GM18873 (cell line): ENCODE results near the gene MT3.

Experiments
- ATAC-seq: cut with Tn5 transposase; IDR thresholded peaks from one replicate; pipeline ENCODE4 v1.9.1; 2021; ENCODE audit warnings: mild to moderate bottlenecking, moderate library complexity, moderate number of reproducible peaks; ENCODE audit not compliant: unreplicated experiment, low FRiP score

MT3 gene

DNA sequence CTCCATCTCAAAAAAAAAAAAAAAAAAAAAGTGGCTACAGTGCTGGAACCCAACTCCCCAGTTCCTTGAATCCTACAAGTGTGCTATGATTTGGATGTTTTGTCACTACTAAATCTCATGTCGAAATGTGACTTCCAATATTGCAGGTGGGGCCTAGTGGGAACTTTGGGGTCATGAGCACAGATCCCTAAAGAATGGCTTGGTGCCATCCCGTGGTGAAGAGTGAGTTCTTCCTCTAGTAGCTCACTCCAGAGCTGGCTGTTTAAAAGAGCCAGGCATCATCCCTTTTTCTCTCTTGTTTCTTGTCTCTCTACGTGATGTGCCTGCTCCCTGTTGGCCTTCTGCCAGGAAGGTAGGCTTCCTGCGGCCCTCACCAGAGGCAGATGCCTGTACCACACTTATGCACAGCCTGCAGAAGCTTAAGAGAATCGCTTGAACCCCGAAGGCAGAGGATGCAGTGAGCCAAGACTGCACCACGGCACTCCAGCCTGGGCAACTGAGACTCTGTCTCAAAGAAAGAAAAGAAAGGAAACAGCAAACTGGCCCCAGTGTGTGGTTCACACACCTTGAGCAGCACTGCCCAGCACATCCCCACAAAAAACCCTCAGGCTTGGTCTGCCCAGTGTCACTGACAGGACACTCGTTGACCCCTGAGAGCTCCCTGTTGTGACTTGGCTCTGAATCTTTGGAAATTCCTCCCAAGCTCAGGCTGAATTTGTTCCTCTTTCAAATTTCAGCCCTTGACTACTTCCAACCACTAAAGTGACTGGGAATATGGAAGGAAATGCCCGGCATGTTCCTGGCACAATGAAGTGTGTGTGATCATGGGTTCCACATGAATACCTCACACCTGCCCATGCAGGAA, 39.4 kb downstream of the MT3 start:
- no peak for ATAC-seq

DNA sequence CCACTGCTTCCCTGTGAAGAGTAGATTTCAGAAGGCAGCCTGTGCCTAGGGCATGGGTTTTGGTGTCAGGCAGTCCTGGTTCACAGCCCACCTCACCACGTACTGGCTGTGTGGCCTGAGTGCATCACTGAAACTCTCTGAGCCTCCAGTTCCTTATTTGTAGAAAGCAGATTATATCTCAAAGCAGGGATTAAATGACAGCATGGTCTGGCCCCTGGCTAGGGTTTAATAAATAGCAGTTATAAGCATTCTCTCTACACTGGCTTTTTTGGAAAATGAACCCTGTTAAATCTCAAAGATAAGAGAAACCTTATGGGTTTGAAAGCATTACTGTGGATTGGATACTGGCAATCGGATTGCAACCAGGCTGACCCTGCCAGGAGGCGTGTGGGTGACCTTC, 40.2 kb downstream of the MT3 start:
- no peak for ATAC-seq

GRCh38 chr16:56630134-56630533, 40.8 kb downstream of the MT3 start:
- ATAC-seq = peak; percentile 63

- no peak for ATAC-seq
Measured at GRCh38 chr16:56631197-56631596, 41.9 kb downstream of the MT3 start.

DNA sequence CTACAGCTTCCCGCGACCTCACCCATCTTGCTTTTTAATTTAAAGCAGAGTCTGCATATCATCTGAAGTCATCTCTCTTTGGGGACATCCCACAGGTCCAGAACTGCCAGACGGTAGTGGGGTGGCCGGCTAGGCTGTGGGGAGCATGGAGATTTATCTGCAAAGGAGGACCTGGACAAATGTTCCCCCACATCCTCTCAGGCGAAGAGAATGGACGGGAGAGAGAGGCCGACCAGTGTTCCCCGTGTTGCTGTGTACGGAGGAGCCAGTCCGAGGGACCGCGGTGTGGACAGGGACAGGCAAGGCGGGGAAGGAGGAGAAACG, 42.5 kb downstream of the MT3 start:
- no peak for ATAC-seq

DNA sequence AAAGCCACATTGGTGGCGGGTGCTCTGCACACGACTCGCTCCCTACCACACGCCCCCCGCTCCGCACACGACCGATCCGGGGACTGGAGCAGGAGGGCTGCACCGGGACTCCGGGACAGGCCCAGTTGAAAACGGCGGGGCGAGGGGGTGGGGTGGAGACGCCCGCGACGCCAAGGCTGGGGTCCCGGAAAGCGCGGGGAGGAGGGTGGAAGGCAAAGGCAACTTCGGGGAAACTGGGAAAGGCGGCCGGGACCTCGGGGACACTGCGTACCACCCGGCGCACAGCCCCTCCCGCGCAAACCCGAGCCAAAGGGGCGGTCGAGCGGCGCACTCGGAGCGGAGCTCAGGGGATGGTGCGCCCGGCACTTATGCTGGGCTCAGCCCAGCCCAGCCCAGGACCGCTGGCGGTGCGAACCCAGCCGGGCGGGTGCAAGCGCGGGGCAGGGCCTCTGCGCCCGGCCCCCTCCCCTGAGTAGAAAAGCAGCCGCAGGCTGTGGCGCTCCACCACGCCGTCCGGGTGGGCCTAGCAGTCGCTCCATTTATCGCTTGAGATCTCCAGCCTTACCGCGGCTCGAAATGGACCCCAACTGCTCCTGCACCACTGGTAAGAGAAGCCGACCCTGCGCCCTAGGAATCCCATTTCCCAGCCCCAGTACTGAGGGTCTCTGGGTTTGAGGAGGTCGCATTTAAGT, 43.0 kb downstream of the MT3 start, which contains the start of gene MT1M:
Gene MT1M, plus strand, starts transcription at position 504 of the 692 bp plus-strand sequence. Its CDS starts 73 bp downstream, at position 577.
- ATAC-seq = no peak

- no peak for ATAC-seq
Measured at GRCh38 chr16:56632848-56633365, 43.6 kb downstream of the MT3 start.

DNA sequence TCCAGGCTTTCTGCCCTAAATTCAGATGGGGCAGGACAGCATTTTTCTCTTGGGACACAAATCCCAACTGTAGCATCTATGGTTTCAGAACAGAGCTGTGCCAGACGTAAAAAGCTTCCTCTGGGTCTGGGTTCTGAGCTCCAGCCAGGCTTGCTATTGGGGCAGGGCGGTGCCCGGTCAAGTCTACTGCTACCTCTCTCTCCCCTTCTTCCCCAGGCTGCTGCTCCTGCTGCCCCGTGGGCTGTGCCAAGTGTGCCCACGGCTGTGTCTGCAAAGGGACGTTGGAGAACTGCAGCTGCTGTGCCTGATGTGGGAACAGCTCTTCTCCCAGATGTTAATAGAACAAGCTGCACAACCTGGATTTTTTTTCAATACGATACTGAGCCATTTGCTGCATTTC, 44.2 kb downstream of the MT3 start:
- ATAC-seq = no peak

DNA sequence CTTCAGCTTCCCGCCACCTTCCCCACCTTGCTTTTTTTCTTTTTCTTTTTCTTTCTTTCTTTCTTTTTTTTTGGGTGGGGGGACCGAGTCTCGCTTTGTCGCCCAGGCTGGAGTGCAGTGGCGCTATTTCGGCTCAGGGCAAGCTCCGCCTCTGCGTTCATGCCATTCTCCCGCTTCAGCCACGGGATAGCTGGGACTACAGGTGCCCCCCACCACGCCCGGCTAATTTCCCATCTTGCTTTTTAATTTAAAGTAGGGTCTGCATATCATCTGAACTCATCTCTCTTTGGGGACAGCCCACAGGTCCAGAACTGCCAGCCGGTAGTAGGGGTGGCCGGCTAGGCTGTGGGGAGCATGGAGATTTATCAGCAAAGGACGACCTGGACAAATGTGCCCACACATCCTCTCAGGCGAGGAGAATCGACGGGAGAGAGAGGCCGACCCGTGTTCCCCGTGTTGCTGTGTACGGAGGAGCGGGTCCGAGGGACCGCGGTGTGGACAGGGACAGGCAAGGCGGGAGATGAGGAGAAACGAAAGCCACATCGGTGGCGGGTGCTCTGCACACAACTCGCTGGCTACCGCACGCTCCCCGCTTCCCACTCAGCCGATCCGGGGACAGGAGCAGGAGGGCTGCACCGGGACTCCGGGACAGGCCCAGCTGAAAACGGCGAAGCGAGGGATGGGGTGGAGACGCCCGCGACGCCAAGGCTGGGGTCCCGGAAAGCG, 45.5 kb downstream of the MT3 start:
- no peak for ATAC-seq

DNA sequence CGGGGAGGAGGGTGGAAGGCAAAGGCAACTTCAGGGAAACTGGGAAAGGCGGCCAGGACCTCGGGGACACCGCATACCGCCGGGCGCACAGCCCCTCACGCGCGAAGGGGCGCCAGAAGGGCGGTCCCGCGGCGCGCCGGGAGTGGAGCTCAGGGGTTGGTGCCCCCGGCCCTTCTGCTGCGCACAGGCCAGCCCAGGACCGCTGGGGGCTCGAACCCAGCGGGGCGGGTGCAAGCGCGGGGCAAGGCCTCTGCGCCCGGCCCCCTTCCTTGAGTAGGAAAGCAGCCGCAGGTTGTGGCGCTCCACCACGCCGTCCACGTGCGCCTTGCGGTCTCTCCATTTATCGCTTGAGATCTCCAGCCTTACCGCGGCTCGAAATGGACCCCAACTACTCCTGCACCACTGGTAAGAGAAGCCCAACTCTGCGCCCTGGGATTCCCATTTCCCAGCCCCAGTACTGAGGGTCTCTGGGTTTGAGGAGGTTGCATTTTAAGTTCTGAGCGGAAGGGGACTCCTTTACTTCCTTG, 46.2 kb downstream of the MT3 start:
- no peak for ATAC-seq

GRCh38 chr16:56636616-56637413, 47.5 kb downstream of the MT3 start:
- ATAC-seq = no peak

DNA sequence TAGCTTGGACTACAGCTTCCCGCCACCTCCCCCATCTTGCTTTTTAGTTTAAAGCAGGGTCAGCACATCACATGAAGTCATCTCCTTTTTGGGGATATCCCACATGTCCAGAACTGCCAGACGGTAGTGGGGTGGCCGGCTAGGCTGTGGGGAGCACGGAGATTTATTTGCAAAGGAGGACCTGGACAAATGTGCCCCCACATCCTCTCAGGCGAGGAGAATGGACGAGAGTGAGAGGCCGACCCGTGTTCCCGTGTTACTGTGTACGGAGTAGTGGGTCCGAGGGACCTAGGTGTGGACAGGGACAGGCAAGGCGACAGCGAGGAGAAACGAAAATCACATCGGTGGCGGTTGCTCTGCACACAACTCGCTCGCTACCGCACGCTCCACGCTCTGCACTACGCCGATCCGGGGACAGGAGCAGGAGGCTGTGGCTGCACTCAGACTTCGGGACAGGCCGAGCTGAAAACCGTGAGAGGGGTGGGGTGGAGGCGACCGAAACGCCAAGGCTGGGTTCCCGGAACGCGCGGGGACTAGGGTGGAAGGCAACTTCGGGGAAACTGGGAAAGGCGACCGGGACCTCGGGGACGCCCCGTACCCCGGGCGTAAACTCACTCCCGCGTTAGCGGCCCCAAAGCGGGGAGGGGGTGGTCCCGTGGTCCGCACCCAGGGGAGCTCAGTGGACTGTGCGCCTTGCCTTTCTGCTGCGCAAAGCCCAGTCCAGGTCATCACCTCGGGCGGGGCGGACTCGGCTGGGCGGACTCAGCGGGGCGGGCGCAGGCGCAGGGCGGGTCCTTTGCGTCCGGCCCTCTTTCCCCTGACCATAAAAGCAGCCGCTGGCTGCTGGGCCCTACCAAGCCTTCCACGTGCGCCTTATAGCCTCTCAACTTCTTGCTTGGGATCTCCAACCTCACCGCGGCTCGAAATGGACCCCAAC, 48.8 kb downstream of the MT3 start, which contains the start of gene MT1A:
Gene MT1A, plus strand, starts transcription at position 853 of the 937 bp plus-strand sequence. Its CDS starts 73 bp downstream, at position 926.
- no peak for ATAC-seq

DNA sequence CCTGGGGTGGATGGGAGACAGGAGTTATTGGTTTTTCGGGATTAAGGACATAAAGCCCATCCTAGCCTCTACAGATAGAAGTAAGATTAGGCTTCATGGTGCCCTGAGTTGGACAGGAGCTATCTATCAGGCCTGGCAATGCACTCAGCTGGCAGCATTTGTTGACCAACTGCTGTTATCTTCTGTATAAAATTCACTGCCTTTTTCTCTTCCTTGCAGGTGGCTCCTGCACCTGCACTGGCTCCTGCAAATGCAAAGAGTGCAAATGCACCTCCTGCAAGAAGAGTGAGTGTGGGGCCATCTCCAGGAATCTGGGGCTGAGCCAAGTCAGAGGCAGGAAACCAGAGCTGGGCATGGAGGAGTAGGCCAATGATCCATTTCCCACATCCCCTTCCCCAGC, 49.7 kb downstream of the MT3 start:
- ATAC-seq = no peak

DNA sequence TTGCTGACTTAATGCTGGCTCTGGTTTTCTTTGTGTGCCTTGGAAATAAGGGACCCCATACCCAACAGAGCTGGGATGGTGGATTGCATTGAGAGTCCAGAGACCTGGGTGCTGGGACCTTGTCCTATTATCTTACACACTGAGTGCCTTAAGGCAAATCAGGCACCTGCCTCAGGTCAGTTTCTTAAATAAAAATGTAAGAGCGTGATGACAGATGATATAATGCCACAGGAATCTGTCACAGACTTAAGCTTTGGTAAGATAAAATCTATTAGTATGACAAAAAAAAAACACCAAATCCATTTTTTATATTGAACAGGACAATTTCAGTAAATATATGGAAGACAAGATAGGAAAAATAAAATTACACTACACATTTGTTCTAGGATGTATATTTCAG, 50.7 kb downstream of the MT3 start:
- no peak for ATAC-seq
